GM18873 (cell line): ENCODE data around the gene RELT.
A peak's percentile ranks its signal among the peaks of the same experiment; 100 is the strongest.

Experiments used
- ATAC-seq: cut with Tn5 transposase; IDR thresholded peaks from one replicate; pipeline ENCODE4 v1.9.1; 2021; ENCODE audit warnings: mild to moderate bottlenecking, moderate library complexity, moderate number of reproducible peaks; ENCODE audit not compliant: unreplicated experiment, low FRiP score

The RELT gene

DNA sequence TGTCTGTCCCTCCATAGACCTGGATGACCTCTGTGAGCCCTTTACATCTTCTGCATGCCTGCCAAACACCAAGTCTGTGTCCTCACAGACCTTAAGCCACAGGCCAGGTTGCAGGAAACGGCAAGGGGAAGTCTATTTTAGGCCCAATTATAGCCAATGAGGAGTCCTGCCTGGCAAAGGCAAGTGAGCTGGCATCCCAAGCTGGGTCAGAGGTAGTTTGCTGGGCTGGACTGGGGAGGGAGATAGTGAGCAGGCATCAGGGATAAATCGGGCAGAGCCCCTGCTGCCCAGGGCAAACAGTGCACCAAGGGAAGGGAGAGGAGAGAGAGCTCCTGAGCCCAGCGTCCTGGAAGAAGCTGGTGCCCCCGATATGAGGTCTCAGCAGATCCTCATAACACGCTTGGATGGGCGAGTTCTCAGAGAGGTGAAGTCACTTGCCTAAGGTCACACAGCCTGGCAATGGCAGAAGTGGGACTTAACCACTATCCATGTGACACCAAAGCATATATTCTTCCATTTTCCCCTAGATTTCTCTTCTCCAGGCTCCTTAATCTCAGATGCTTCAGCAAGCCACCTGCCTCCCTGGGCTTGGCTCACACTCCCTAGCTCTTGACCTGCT lies 3.7 kb upstream of the RELT start:
- ATAC-seq, result no peak

DNA sequence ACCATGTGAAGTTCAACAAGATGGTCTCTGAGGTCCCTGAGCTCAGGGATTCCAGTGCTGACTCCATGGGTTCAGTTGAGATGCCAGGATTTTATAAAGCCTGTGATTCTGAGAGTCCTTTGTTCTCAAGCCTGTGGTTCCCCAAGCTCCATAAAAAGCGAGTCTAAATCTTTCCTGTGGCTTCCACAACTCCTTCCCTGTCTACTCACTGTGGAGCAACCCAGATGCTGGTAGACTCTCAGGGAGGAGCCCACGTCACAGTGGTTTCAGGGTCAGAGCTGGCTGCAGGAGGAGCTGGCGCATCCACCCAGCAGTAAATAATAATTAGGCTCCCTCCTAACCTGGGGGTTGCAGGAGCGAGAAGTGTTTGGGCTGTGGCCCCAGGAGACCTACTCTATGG lies 2.0 kb upstream of the RELT start:
- ATAC-seq, result no peak

DNA sequence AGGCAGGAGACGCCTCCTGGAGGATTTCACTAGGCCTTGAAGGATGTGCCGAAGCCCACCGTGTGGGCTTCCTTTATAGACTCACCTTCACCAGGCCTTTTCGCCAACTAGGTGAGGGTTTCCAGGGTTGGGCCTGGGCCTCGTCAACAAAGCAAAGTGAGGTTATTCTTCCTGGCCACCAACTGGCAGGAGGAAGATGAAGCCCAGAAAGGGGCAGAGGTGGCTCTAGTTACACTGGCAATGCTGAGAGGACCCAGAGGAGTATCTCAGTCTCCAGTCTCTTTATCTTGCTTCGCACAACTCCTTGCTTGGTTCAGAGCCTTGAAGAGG lies 404 bp upstream of the RELT start:
- peak; percentile 4 for ATAC-seq

DNA sequence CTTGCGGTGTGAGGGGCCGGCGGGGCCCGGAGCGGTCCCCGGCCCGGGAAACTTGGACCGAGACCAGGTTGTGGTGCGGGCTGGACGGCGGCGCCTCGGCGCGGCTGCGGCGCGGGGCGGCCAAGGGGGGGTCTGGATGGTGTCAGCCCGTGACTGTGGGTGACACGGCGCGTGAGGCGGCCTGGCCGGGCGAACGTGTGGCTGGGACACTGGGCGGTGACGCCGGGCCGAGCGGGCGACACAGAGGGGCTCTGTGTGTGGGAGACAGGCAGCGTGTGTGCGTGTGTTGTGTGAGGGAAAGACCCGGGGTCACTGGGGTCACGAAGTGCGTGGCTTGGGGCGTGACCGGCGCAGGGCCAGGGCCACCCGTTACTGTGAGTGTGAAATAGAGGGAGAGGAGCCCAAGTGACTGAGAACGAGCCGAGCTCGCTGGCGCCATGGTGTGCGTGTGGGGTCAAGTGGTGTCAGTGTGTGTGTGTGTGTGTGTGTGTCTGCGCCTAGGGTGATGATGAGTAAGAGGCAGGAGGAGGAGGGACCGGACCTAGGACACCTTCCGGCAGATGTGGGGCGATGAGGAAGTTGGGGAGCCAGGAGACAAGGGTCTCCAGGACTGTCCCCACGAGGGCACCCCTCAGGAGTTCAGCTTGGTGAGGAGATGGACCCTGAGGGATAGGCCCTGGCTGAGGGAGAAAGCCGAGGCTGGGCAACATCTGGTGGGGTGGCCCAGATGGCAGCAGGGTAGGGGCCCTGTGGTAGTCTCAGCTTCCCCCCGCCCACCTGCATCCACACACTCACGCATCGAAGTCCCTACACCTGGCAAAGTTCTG lies 817 bp downstream of the RELT start:
- peak; percentile 10 for ATAC-seq

DNA sequence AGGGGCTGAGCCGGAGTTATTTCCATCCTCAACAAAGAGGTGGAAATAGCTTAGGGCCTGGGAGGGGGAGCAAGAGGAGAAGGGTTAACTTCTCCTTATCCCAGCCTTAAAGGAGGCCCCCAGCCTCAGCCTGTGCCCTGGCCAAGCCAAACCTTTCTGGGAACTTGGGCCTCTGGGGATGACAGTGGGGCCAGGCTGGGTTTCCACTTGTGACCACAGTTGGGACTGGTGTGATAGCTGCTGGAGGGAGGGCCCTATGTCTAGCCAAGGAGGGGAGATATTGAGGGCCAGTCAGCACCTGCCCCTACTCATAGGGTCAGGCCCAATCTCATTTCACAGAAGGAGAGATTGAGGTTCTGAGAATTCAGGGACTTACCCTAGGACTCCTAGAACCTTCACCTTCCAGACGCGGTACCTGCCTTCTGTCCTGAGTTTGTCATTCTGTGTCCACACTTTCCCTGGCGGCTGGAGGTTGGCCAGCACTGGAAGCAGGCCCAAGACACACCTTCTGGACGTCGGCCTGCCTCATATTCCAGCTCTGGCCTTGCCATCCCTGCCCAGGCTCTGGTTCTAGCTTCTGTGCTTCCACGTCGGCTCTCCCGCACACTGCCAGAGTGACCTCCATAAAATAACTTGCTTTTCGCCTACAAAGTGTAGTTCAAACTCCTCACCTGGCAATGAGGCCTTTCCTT lies 3.1 kb downstream of the RELT start:
- no peak for ATAC-seq

DNA sequence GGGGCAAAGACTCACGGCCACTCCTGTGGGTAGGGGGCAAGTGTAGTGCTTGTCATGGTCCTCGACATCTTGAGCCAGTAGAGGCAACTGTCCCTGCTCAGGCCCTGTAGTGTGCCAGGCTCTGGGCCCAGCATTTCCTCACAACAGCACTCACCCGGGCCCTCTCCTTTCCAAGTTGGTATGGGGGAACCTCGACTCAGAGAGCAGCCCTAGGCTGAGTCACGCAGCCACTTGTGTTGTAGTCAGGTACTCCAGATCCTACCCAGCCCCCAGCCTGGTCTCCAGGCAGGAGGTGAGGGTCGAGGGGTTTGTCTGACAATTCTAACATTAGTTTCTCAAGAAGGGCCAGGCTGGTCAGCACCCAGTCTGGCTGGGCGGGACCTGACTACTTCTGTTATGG lies 4.1 kb downstream of the RELT start:
- no peak for ATAC-seq

DNA sequence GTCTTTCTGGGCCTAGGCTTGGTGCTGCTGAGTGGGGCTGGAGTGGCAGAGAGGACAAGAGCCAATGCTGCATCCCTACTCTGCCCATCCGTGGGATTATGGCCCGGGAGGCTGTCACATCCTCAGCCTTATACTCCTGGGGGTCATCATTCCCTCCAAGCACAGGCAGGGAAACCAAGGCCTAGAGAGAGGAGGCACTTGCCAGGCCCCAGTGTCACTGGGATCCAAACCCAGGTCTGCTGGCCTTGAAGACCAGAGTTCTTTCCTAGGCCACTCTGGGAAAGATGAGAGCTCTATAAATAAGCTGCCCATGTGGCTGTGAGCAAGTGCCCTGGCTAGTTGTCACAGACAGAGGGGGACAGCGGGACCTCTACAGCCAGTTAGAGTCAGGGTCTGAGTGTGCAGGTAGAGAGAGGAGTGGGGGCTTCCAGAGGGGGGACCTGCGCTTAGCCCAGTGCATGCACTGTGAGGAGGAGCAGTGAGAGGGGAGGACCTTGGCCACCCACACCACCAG lies 4.8 kb downstream of the RELT start:
- ATAC-seq, result no peak

DNA sequence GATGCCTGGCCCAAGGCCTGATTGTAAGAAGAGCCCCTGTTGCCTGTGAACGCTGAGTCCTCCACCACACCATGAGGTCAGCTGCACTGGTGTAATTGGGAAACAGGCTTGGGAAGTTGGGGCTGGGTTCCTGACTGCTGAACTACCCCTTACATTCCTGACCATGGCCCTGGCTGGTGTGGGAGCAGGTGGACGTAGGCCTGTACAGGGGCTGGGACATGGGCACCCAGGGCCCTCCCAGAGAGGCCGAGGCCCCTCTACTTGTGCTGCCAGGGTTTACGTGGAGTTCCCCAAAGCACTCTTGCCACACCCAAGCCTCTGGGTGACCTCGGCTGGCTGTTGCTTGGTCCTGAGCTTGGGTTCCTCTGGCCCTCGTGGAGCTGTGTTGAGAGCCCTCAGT lies 5.4 kb downstream of the RELT start:
- ATAC-seq, result no peak

DNA sequence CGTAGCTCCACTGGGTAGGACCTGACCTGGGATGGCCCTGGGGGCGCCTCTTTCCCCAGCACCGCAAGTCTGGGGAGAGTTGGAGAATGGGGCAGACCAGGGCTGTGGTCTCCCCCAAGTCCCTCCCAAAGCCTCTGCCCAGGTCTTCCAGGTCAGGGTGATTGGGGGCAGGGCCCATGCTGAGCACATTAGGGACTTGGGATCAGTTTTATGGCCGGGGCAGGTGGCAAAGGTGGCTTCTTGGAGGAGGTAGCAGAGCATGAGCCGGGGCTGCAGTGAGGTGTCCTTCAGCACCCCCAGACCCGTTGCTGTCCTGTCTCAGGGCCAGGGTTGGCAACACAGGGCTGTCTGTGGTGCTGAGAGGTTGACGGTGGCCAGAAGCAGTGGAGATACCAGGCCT lies 6.0 kb downstream of the RELT start:
- ATAC-seq, result no peak

DNA sequence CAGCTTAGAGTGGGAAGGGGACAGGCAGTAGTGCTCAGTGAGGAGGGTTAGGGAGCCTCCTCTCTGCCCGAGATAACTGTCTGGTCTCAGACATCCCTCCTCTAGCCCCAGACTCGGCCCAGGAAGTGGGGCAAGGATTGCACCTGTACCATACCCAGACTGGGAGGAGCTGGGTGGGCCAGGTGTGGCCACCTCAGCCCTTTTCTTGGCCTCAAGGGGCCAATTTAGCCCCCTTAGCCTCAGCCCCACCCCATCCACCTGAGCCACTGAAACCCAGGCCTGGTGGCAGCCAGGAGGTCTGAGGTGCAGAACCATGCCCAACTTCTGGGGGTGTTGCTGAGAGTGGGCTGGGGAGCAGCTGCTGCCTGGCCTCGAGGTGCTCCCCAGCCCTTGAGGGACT lies 6.5 kb downstream of the RELT start:
- ATAC-seq, result no peak

DNA sequence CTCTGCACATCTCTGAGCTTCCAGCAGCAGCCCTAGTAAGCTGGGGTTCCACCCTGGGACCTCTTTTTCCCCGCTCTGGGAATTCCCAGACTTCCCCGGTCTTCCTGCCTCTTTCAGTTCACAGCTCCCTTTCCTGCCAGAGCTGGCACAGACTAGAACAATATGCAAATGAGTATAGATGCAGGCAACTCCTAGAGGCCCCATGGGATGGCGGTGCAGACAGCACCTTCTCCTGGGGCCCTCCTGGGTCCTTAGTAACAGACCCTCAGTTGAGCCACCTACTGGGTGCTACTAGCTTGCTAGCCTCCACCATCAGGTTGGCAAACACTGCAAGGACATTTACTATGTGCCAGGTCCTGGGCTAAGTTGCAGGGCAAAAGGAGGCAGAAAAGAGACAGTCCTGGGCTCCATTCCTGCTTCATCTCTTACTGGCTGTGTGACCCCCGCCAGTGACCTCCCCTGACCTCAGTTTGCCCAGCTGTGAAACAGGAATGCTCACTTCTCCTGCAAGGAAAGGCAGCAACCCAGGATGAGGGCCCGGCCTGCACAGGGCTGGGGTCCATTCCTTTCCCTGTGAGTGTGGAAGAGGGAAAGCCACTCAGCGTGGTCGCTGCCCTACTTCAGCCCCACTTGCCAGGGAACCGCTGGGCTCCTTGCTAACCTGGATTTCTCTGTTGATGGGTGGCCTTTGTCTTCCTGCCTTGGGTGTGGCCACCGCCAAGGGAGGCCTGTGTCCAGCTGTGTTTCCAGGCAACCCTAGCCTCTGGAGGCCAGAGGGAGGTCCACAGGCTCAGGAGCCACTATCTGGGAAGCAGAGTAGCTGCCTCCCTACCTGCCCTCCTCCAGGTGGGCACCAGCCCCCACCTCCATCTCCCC lies 7.3 kb downstream of the RELT start:
- no peak for ATAC-seq

DNA sequence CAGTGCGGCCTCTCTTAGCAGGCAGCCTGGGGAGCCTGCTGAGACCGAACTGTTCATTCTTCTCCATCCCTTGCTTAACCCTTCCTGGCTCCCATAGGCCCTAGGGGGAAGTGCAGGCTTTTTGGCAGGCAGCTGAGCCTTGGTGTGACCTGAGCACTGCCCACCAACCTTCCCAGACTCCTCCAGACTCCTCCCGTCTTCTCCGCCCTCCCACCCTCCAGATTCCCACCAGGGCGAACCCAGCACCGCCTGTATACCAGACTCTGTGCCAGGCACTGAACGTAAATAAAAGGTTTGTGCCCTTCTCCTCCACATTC lies 7.9 kb downstream of the RELT start:
- ATAC-seq, result no peak

DNA sequence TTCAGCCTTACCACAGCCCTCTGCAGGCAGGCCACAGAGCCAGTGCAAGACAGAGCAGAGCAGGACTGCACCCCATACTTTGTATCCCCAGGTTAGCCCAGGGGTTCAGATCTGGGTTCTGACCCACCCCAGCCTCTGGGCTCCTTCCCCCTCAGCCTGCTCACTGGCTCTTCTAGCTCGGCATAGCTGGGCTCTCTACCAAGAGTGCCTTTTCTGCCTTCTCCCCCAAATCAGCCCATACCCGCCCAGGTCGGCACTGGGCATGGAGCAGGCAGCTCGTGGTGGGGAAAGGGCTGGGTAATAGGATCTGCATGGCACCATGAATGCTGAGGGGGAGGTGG lies 8.3 kb downstream of the RELT start:
- no peak for ATAC-seq

DNA sequence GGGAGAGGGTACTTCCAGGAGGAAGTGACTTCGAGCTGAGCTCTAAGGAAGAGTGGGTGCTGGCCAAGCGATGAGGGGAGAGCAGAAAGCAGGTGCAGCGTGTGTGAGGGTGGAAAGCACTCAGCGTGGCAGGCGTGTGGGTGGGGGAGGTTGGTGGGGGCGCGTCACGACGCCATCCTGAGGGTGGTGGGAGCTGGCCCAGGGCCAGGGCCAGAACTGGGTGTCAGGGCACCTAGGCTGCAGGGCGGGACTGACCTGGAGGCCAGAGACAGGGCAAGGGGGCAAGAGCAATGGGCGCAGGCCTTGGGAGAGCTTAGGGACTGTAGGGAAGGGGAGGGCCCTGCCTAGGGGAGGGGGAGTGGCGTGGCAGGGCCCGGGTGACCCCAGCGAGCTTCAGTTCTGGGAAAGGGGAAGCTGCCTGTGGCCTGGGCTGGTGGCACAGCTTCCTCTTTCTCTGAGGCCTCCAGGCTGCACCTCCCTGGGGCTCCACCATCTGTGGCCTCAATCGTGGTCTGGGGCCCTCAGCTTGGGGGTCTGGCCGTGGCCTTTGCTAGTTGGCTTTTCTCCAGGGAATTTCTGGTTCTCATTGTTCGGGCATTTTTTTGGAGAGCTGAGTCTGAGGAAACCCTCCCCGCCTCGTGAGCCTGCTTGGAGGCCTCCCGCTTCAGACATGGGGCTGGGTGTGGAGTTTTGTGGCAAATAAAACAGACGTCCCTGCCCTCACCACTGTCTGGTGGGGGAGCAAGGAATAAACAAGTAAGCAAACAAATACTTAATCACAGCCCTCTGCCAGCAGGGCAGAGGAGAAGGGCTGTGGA lies 8.9 kb downstream of the RELT start:
- ATAC-seq, result no peak

DNA sequence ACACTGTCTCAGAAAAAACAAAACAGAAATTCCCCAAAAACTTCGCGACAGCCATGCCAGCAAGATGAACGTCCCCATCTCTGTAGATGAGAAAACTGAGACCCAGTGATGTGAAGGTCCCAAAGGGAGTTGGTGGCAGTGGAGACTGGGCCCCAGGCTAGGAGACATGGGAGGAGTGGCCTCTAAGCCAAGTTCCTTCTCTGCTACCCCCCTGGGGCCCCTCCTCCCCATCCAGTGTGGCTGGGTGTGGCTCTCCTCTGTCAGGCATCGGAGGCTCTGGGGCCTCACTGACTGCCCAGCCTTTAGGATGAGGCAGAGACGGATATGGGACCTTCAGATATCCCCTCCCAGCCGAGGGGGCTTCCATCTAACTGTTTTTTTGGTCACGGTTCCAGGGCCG lies 9.8 kb downstream of the RELT start:
- ATAC-seq, result no peak

DNA sequence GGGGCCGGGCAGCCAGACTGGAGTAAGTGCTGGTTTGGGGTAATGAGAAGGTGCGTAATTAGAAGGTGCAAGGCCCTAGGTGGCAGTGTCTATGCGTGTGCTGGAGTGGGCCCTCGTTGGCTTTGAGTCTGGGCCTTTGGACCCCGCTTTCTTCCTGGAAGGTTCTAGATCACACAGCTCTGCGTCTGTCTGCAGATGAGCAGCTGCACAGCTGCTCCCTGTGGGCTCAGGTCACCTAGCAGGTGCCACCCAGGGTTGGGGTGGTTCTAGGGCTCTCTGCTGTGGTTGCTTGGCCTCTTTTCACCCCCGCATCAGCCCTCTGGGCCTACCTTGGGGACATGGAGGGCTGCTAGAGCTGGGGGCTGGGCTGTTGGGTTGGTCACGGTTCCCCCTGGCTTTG lies 10.3 kb downstream of the RELT start:
- no peak for ATAC-seq

DNA sequence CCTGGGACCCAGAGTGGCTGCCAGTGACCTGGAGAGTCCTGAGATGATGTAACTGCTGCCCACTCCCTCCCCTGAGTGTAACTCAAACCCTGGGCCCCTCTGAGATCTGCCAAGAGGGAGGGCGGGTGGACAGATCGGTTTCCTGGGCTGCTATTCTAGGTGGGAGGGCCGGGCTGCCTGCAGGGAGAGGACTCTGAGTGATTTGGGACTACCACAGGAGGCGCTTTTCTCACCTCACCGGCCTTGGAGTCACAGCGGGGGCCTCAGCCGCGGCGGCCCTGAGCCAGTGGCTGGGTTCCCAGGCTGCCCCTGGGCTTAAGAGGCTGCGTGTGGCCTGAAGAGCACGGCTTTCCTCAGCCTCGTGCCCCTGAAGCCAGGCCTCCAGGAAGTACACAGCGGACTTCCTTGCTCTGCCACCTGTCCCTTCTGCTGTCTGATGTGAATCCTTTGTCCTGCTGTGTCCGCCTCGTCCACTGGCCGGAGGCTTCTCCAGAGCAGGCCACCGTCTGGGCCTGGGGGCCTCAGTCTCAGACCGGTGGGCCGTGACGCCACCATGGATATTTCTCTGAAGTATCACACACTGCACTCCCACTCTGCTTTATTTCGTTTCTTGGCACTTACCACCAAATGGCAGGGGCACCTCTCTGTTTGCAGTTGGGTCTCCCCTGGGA lies 11.5 kb downstream of the RELT start:
- no peak for ATAC-seq

DNA sequence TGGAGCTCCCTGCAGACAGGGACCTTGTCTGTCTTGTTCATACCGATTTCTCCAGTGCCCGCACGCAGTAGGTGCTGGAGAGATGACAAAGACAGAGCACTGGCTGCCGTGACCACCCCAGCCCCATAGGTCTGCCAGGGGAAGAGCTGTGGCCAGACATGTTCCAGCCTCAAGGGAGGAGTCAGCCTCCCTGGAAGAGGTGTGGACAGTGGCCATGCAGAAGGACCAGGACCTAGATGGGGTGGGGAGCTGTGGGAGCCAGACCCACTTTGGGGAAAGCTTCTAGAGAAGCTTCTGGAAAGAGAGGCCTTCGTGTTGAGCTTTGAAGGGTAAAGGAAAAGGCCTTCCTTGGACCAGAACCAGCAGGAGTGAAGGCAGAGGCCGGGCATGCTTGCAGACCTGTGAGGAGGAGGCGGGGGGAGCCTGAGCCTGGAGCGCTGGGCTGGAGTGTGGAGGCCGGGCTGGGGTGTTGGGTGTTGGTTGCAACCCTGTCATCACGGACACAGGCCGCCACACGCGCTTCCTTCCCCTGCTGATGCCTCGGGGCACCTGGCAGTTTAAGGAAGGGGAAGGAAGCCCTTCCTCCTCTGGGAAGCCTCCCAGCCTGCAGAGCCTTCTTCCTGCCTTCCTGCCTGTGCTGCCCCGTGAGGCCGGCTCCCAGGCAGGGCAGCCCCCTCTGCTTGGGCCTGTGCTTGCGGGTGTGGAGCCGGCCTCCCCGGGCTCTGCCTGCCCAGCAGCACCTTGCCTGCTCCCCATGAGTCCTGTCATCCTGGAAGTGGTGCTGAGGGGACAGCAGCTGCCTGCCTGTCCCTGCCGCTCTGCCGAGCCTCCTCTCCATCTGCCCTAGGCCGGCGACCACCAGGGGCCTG lies 12.3 kb downstream of the RELT start:
- ATAC-seq, result no peak

DNA sequence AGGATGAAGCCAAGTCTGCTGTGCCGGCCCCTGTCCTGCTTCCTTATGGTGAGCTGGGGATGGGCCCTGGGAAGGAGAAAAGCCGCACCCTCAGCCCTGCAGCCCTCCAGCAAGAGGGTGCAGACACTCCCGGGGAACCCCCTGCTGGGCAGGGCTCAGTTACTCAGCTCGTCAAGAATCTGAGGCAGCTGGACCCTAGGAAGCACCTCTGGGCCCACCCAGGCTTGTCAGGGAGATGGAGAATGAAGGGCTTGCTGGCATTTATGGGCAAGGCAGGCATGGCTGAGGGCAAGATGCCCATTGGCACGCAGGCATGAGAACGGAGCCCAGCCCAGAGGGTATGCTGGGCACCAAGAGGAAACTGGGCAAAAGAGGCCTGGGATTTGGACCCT lies 12.9 kb downstream of the RELT start:
- ATAC-seq, result no peak
